GM12878 (cell line): ENCODE results near the gene HORMAD2. TPM values are rescaled to one million over a fixed set of nuclear protein-coding genes. Genes with fewer than 3 reads are reported as not detected.

ENCODE experiments used
- BHLHE40 ChIP-seq, 2 experiments: fragments of 450-650 bp in 1 of 2; IDR thresholded peaks; 2 replicates each; pipeline ENCODE4 v1.6.1; 2011 to 2017; ENCODE audit warnings: low read depth in 2 of 2, borderline replicate concordance in 1 of 2, improper control_type of control experiment in 1 of 2, low read length in 1 of 2, mild to moderate bottlenecking in 1 of 2
- CREB1 ChIP-seq: IDR thresholded peaks from 2 replicates; pipeline ENCODE4 v1.6.1; 2012; ENCODE audit warnings: low read depth, mild to moderate bottlenecking, inconsistent platforms
- EZH2 ChIP-seq: IDR thresholded peaks from 2 replicates; pipeline ENCODE4 v1.6.1; 2012; ENCODE audit warnings: low read depth, mild to moderate bottlenecking, control low read depth, inconsistent platforms, low read length, borderline replicate concordance; ENCODE audit not compliant: control insufficient read depth
- FOXM1 ChIP-seq: IDR thresholded peaks from 2 replicates; pipeline ENCODE4 v1.6.1; 2012; ENCODE audit warnings: low read depth, mild to moderate bottlenecking, inconsistent platforms, low read length, moderate library complexity
- KDM1A ChIP-seq: fragments of 200-600 bp; sonication (generic); IDR thresholded peaks from 2 replicates; pipeline ENCODE4 v1.6.1; 2016; ENCODE audit warnings: borderline replicate concordance
- NR2C1 ChIP-seq: fragments of 450-650 bp; IDR thresholded peaks from 2 replicates; pipeline ENCODE4 v1.6.1; 2017; ENCODE audit warnings: antibody characterized with exemption, mild to moderate bottlenecking, moderate library complexity
- PAX8 ChIP-seq: fragments of 450-650 bp; IDR thresholded peaks from 2 replicates; pipeline ENCODE4 v1.6.1; 2017; ENCODE audit warnings: mild to moderate bottlenecking, moderate library complexity
- RELA ChIP-seq: fragments of 450-650 bp; IDR thresholded peaks from 2 replicates; pipeline ENCODE4 v1.8.0; 2014; ENCODE audit warnings: borderline replicate concordance; ENCODE audit not compliant: partially characterized antibody
- SMAD1 ChIP-seq: fragments of 450-650 bp; IDR thresholded peaks from 2 replicates; pipeline ENCODE4 v1.6.1; 2018; ENCODE audit warnings: mild to moderate bottlenecking, low read depth; ENCODE audit not compliant: partially characterized antibody
- SMAD5 ChIP-seq: IDR thresholded peaks from 2 replicates; pipeline ENCODE4 v1.6.1; 2016; ENCODE audit warnings: antibody characterized with exemption, low read depth
- SMARCA5 ChIP-seq: fragments of 450-650 bp; IDR thresholded peaks from 2 replicates; pipeline ENCODE4 v1.6.1; 2017; ENCODE audit warnings: mild to moderate bottlenecking
- SP1 ChIP-seq: IDR thresholded peaks from one replicate; pipeline ENCODE4 v1.6.1; 2011; ENCODE audit warnings: low read depth, low read length
- SPI1 ChIP-seq: IDR thresholded peaks from 2 replicates; pipeline ENCODE4 v1.6.1; 2011; ENCODE audit warnings: low read depth, mild to moderate bottlenecking, low read length, moderate library complexity, borderline replicate concordance; ENCODE audit not compliant: insufficient read depth
- SRF ChIP-seq, 2 experiments: IDR thresholded peaks; 2 replicates each; pipeline ENCODE4 v1.6.1; 2011; ENCODE audit warnings: low read depth in 2 of 2, low read length in 2 of 2, mild to moderate bottlenecking in 1 of 2, moderate library complexity in 1 of 2
- SUZ12 ChIP-seq: fragments of 200-600 bp; sonication (generic); IDR thresholded peaks from one replicate; pipeline ENCODE4 v1.6.1; 2018; ENCODE audit warnings: antibody characterized with exemption, mild to moderate bottlenecking; ENCODE audit not compliant: unreplicated experiment
- ZNF384 ChIP-seq: IDR thresholded peaks from 2 replicates; pipeline ENCODE4 v1.6.1; 2012; ENCODE audit warnings: low read depth, mild to moderate bottlenecking, low read length, improper control_type of control experiment, borderline replicate concordance
- polyA plus RNA-seq, 11 experiments: library from polyadenylated mRNA; depleted of rRNA in 4 of 11; unstranded in 6 of 11; stranded (reverse) in 5 of 11; fragments of >200 nt; fragmentation: Nextera tagmentation in 4 of 11; fragmentation: Illumina TruSeq in 1 of 11; extraction: Ambion mirVana in 4 of 11; extraction: Trizol in 1 of 11; gene quantifications; 1 replicate in 1 of 11; 2 replicates in 10 of 11; pipeline versions ENCODE4 v1.2.1 to v1.2.3, GENCODE V29; 2011 to 2016; ENCODE audit warnings: inconsistent platforms in 2 of 11, missing spikeins in 2 of 11, low read depth in 1 of 11
- total RNA-seq, 4 experiments: library from RNA; depleted of rRNA in 3 of 4; stranded (reverse); fragments of >200 nt in 3 of 4; fragmentation: Illumina TruSeq in 1 of 4; extraction: Trizol in 1 of 4; gene quantifications; 2 replicates each; pipeline versions ENCODE4 v1.2.1 to v1.2.3, GENCODE V29; 2013 to 2021
- TF ChIP-seq, protein P1 (sequence below): fragments of 450-650 bp; IDR thresholded peaks from 2 replicates; pipeline ENCODE4 v1.6.1; 2014; ENCODE audit warnings: mild to moderate bottlenecking
- TF ChIP-seq, protein P2 (sequence below): IDR thresholded peaks from 2 replicates; pipeline ENCODE4 v1.6.1; 2011; ENCODE audit warnings: borderline replicate concordance, low read depth, mild to moderate bottlenecking, moderate library complexity, mixed read lengths, low read length; ENCODE audit not compliant: insufficient read depth; ENCODE audit errors: extremely low read length
- TF ChIP-seq, protein P3 (sequence below): fragments of 450-650 bp; IDR thresholded peaks from 2 replicates; pipeline ENCODE4 v1.6.1; 2016; ENCODE audit warnings: mild to moderate bottlenecking, moderate library complexity, borderline replicate concordance
- TF ChIP-seq, protein P4 (sequence below): fragments of 450-650 bp; IDR thresholded peaks from 2 replicates; pipeline ENCODE4 v1.6.1; 2018; ENCODE audit warnings: borderline replicate concordance, mild to moderate bottlenecking; ENCODE audit not compliant: partially characterized antibody

HORMAD2 gene
- total and polyA plus RNA-seq, 10 of the 15 experiments (the other 5 are each of a cell fraction or from before 2014, with no cell fraction given), result 0.07 to 0.13 TPM; not detected in 8

DNA sequence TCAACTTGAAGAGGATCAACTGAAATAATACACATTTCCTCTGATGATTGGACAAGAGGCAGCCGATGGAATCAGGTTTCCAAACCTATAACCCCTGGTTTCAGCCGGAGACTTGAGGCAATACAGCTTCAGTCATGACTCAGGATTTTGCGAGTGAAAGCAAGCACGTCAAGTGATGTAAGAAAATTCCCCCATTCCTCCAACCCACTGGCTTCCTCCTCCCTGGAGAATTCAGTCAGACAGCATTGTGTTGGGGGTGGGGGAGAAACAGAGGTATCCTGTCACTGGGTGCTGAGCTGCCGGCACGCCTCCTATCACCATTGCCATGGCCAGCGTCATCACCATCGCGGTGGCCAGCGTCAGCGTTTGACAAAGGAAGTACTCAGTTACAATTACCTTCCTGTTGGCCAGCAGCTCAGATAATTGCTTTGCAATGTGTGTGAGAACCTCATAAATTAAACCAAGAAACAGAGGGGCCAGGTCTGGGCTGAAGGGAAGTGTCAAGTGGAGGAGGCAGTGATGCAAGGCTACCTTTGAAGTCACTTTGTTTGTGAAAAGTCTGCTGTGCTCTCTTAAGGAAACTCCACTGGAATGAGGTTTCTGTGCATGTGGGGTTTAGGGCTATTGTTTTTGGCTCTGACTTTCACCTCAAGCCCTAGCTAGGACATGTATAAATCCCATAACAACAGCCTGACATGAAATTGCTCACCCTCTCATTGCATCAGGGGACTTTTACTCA, 116.0 kb downstream of the HORMAD2 start (continued):
- TF ChIP-seq BHLHE40 (IDR thresholded peaks at IDR 0.05; ENCODE audit: borderline replicate concordance in 1 of 2, low read depth in 2 of 2, low read length in 1 of 2), result peak; percentile 32 to 49; a peak in 3 of 4 replicates
- TF ChIP-seq SRF (IDR thresholded peaks at IDR 0.05; ENCODE audit: low read depth in 2 of 2, low read length in 2 of 2), result no peak
- TF ChIP-seq RELA, result no peak
- TF ChIP-seq, protein P1, sequence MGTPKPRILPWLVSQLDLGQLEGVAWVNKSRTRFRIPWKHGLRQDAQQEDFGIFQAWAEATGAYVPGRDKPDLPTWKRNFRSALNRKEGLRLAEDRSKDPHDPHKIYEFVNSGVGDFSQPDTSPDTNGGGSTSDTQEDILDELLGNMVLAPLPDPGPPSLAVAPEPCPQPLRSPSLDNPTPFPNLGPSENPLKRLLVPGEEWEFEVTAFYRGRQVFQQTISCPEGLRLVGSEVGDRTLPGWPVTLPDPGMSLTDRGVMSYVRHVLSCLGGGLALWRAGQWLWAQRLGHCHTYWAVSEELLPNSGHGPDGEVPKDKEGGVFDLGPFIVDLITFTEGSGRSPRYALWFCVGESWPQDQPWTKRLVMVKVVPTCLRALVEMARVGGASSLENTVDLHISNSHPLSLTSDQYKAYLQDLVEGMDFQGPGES, result no peak
- TF ChIP-seq EZH2, result no peak
- TF ChIP-seq SPI1, result no peak; the same call in 1 of the 2 replicates
- no peak for TF ChIP-seq SUZ12
- no peak for TF ChIP-seq SMARCA5
- TF ChIP-seq SMAD1, result no peak
- TF ChIP-seq FOXM1, result peak; percentile 63; the same call in 1 of the 2 replicates
- TF ChIP-seq, protein P2, sequence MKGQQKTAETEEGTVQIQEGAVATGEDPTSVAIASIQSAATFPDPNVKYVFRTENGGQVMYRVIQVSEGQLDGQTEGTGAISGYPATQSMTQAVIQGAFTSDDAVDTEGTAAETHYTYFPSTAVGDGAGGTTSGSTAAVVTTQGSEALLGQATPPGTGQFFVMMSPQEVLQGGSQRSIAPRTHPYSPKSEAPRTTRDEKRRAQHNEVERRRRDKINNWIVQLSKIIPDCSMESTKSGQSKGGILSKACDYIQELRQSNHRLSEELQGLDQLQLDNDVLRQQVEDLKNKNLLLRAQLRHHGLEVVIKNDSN, result no peak
- TF ChIP-seq KDM1A, result no peak
- TF ChIP-seq CREB1, result peak; percentile 79
- TF ChIP-seq, protein P3, sequence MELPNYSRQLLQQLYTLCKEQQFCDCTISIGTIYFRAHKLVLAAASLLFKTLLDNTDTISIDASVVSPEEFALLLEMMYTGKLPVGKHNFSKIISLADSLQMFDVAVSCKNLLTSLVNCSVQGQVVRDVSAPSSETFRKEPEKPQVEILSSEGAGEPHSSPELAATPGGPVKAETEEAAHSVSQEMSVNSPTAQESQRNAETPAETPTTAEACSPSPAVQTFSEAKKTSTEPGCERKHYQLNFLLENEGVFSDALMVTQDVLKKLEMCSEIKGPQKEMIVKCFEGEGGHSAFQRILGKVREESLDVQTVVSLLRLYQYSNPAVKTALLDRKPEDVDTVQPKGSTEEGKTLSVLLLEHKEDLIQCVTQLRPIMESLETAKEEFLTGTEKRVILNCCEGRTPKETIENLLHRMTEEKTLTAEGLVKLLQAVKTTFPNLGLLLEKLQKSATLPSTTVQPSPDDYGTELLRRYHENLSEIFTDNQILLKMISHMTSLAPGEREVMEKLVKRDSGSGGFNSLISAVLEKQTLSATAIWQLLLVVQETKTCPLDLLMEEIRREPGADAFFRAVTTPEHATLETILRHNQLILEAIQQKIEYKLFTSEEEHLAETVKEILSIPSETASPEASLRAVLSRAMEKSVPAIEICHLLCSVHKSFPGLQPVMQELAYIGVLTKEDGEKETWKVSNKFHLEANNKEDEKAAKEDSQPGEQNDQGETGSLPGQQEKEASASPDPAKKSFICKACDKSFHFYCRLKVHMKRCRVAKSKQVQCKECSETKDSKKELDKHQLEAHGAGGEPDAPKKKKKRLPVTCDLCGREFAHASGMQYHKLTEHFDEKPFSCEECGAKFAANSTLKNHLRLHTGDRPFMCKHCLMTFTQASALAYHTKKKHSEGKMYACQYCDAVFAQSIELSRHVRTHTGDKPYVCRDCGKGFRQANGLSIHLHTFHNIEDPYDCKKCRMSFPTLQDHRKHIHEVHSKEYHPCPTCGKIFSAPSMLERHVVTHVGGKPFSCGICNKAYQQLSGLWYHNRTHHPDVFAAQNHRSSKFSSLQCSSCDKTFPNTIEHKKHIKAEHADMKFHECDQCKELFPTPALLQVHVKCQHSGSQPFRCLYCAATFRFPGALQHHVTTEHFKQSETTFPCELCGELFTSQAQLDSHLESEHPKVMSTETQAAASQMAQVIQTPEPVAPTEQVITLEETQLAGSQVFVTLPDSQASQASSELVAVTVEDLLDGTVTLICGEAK, result no peak
- TF ChIP-seq SP1, result no peak
- 0 out of 2 replicates have a peak, but pooled peaks have one; percentile 21 for TF ChIP-seq NR2C1
- TF ChIP-seq ZNF384, result no peak
- no peak for TF ChIP-seq PAX8
- TF ChIP-seq, protein P4, sequence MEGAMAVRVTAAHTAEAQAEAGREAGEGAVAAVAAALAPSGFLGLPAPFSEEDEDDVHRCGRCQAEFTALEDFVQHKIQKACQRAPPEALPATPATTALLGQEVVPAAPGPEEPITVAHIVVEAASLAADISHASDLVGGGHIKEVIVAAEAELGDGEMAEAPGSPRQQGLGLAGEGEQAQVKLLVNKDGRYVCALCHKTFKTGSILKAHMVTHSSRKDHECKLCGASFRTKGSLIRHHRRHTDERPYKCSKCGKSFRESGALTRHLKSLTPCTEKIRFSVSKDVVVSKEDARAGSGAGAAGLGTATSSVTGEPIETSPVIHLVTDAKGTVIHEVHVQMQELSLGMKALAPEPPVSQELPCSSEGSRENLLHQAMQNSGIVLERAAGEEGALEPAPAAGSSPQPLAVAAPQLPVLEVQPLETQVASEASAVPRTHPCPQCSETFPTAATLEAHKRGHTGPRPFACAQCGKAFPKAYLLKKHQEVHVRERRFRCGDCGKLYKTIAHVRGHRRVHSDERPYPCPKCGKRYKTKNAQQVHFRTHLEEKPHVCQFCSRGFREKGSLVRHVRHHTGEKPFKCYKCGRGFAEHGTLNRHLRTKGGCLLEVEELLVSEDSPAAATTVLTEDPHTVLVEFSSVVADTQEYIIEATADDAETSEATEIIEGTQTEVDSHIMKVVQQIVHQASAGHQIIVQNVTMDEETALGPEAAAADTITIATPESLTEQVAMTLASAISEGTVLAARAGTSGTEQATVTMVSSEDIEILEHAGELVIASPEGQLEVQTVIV, result no peak
- TF ChIP-seq SMAD5, result no peak
